ENCODE results near the gene ZNF76.
"Not testable (repeated sequence)": the region's sequence is repeated elsewhere in the genome, so short reads cannot be mapped to it uniquely, and the experiment has no call there.

Gene ZNF76

GRCh38 chr6:35300848-35301247 lies 41.3 kb downstream of the ZNF76 start:
- DNase-seq (ENCODE audit: low read depth in 2 of 2) = no peak

GRCh38 chr6:35302604-35303241 lies 43.2 kb downstream of the ZNF76 start:
- peak; percentile 70 to 73 for DNase-seq (ENCODE audit: low read depth in 2 of 2)

GRCh38 chr6:35304299-35304698 lies 44.8 kb downstream of the ZNF76 start:
- no peak for DNase-seq (ENCODE audit: low read depth in 2 of 2)

GRCh38 chr6:35305117-35305516 lies 45.6 kb downstream of the ZNF76 start:
- no peak for DNase-seq (ENCODE audit: low read depth in 2 of 2)

DNA sequence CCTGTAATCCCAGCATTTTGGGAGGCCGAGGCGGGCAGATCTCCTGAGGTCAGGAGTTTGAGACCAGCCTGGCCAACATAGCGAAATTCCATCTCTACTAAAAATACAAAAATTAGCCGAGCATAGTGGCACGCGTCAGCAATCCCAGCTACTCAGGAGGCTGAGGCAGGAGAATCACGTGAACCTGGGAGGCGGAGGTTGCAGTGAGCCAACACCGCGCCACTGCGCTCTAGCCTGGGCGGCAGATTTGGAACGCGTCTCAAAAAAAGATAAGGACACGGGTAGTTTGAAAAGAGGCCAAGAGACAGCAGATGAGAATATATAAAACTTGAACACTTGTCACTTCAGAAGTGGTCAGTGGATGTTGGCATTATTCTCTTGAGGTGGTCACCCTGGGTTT lies 47.6 kb downstream of the ZNF76 start:
- DNase-seq (ENCODE audit: low read depth in 2 of 2) = not testable (repeated sequence)

DNA sequence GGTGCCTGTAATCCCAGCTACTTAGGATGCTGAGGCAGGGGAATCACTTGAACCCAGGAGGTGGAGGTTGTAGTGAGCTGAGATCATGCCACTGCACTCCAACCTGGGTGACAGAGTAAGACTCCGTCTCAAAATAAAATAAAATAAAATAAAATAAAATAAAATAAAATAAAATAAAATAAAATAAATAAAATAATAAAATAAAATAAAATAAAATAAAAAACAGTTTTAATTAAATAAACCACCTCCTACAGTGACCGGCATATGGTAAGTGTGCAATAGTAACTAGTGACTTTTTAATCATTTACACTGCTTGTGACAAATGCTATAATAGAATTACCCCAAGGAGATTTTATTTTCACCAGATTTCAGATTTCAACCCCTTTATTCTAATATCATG lies 49.0 kb downstream of the ZNF76 start:
- not testable (repeated sequence) for DNase-seq (ENCODE audit: low read depth in 2 of 2)

DNA sequence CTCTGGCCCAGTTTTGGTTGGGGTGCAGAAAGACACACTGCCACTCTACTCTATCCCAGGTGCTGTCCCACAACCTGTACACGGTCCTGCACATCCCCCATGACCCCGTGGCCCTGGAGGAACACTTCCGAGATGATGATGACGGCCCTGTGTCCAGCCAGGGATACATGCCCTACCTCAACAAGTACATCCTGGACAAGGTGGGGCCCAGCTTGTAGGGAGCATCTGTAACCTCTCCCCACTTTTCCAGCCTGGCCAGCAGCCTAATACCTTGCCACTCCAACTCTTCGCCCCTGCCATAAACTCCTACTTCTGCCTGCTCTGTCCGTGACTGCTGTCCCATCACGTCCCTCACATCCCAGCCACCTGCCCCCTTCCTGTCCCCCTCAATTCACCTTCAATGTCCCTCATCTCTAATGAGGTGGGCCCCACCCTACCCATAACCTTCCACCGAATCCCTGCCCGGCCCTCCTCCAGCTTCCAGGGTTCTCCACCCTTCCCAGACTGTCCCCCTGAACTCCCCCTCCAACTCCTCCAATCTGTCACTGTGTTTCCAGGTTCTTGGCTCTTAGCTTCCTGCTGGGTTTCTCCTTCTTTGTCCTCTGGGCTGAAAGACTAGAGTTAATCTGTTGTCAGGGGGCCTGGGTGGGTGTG lies 50.2 kb downstream of the ZNF76 start:
- DNase-seq (ENCODE audit: low read depth in 2 of 2) = no peak

DNA sequence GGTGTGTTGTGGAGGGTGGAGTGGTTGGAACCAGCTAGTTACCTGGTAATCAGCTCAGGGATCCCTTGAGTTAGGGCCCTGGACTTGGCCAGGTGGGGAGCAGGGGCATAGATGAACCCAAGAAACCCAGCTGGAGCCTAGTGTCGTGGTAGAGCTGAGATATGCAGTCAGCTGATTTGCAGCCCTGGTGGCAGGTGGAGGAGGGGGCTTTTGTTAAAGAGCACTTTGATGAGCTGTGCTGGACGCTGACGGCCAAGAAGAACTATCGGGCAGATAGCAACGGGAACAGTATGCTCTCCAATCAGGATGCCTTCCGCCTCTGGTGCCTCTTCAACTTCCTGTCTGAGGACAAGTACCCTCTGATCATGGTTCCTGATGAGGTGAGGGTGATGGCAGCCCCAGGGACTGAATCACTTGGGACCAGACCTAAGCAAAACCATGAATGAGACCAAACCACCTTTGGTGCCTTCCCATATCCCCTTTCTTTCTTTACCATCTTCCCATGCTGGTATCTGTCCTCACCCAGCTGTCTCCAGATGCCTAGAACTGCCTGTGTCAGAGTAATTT lies 50.8 kb downstream of the ZNF76 start:
- DNase-seq (ENCODE audit: low read depth in 2 of 2) = no peak

DNA sequence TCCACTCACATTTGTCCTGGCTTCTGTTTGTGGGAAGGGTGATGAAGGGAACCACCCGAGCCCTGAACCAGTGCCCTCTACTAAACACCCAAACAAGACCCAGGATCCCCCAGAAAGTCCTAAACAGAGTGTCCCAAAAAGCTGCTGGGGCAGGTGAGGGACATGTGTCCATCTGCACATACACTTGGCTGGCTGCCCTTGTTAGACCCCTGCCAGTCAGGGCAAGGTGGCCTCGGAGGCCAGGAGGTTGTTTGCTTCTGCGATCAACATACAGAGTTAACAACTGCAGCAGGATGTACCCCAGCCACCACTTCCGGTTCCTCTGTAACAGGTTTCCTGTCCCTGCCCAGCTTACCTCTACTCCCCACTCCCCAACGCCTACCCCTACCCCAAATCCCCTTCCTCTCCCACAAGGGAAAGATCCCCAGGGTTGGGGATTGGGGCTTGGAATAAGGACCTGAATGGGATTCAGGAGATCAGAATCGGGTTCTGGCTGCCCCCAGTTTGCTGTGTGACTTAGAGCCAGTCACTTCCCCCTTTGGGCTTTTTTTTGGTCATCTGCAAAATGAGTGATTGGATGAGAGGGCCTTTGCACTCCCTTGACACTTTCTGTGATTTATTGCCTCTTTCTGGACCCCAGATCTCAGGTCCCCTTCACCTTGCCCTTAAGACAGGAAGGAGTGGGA lies 52.0 kb downstream of the ZNF76 start:
- no peak for DNase-seq (ENCODE audit: low read depth in 2 of 2)

- DNase-seq (ENCODE audit: low read depth in 2 of 2) = no peak
Measured at GRCh38 chr6:35312076-35312800, 52.7 kb downstream of the ZNF76 start.

- no peak for DNase-seq (ENCODE audit: low read depth in 2 of 2)
Measured at GRCh38 chr6:35312807-35313206, 53.3 kb downstream of the ZNF76 start.

- DNase-seq (ENCODE audit: low read depth in 2 of 2) = no peak
Measured at GRCh38 chr6:35317483-35318195, 58.1 kb downstream of the ZNF76 start.

DNA sequence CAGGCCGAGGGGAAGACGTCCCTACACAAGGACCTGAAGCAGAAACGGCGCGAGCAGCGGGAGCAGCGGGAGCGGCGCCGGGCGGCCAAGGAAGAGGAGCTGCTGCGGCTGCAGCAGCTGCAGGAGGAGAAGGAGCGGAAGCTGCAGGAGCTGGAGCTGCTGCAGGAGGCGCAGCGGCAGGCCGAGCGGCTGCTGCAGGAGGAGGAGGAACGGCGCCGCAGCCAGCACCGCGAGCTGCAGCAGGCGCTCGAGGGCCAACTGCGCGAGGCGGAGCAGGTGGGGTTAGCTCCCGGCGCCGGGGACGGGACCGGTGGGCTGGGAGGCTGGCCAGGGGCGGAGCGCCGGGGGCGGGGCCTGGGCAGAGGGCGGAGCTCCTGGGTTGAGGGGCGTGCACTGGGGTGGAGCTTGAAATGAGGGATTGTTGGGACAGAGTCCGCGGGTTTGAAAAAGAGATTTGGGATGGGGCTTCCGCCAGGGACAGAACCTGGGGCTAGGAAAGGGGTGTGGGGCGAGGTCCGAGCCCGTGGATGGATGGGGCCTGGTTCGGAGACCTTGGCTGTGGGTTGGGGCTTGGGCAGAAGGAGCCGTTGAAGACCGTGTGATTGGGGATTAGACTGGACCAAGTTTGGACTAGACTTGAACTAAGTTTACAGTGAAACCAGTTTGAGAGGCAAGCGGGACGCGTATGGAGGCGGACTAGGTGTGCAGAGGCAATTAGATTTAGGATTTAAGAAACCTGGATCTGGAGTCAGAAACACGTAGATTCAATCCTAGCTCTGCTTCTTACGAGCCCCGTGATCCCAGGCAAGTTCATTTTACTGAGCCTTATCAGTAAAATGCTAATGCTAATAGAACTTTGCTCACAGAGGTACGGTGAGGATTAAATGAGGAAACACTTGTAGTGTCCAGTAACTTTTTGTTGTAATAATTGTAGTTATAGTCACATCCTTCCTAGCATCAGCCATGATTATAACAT lies 58.9 kb downstream of the ZNF76 start:
- DNase-seq (ENCODE audit: low read depth in 2 of 2) = no peak

DNA sequence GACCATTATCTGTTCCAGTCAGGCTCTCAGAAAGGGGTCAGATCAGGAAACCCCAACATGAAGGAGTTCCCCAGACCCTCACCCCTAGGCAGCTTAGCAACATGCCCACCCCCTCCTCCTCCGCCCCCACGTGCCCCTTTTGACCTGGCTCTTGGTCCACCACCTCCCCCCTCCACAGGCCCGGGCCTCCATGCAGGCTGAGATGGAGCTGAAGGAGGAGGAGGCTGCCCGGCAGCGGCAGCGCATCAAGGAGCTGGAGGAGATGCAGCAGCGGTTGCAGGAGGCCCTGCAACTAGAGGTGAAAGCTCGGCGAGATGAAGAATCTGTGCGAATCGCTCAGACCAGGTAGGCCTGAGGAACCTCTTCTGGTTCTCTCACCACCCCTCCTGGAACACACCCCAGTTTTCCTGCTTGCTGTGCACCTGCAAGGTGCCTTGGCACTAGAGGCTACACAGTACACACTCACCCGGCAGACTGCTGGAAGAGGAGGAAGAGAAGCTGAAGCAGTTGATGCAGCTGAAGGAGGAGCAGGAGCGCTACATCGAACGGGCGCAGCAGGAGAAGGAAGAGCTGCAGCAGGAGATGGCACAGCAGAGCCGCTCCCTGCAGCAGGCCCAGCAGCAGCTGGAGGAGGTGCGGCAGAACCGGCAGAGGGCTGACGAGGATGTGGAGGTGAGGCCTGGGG lies 60.0 kb downstream of the ZNF76 start:
- DNase-seq (ENCODE audit: low read depth in 2 of 2) = no peak

- DNase-seq (ENCODE audit: low read depth in 2 of 2) = no peak
Measured at GRCh38 chr6:35320031-35320410, 60.5 kb downstream of the ZNF76 start.

- DNase-seq (ENCODE audit: low read depth in 2 of 2) = no peak
Measured at GRCh38 chr6:35321091-35321490, 61.6 kb downstream of the ZNF76 start.

GRCh38 chr6:35327349-35328027 lies 68.0 kb downstream of the ZNF76 start:
- peak; percentile 43 to 58 for DNase-seq (ENCODE audit: low read depth in 2 of 2)

DNA sequence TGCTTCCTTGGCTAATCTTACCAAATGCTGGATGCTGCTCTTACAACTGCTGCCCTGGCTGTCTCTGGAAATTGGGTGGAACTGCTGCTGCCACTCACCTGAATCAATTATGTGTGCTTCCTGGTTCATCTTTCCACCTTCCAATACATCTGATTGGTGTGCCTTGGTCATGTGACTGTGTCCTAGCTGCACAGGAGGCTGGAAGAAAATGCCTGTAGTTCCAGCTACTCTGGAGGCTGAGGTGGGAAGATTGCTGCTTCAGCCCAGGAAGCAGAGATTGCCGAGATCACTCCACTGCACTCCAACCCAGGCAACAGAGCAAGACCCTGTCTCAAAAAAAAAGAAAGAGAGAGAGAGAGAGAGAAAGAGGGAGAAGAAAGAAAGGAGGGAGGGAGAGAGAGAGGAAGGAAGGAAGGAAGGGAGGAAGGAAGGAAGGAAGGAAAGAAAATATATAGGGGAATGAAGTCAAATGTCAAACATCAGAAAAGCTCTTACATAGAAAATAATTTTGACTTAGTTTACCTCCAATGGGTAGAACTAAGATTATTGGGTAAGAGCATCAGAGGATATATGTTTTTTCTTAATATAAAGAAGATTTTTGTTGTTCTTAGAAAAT lies 68.7 kb downstream of the ZNF76 start:
- DNase-seq (ENCODE audit: low read depth in 2 of 2) = no peak

DNA sequence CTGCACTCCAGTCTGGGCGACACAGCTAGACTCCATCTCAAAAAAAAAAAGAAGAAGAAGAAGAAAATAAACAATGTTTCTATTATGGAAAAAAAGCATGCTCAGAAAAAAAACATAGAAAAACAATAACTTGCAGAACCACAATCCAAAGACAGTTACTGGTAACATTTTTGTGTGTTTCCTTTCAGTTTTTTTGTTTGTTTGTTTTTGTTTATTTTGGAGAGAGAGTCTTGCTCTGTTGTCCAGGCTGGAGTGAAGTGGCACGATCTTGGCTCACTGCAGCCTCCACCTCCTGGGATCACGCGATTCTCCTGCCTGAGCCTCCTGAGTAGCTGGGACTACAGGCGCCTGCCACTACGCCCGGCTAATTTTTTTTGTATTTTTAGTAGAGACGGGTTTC lies 69.4 kb downstream of the ZNF76 start:
- not testable (repeated sequence) for DNase-seq (ENCODE audit: low read depth in 2 of 2)

All from stimulated activated CD8-positive, alpha-beta memory T cell treated with anti-CD3 and anti-CD28 coated beads, Interleukin-2, amount 100 ng/mL, for 1 hour (primary cell).